HUES48 (cell line): ENCODE data around the gene PDS5A.
A peak's percentile ranks its signal among the peaks of the same experiment; 100 is the strongest.
"Not testable (repeated sequence)": the region's sequence is repeated elsewhere in the genome, so short reads cannot be mapped to it uniquely, and the experiment has no call there.

Experiments
- H3K27ac ChIP-seq: one replicate; pipeline ENCODE4 v1.7.0; 2013; ENCODE audit warnings: low read depth, low read length, inconsistent platforms
- H3K27me3 ChIP-seq: 2 replicates; pipeline ENCODE4 v1.6.1; 2013; ENCODE audit warnings: mild to moderate bottlenecking, low read length; ENCODE audit not compliant: control insufficient read depth, insufficient read depth
- H3K36me3 ChIP-seq: 2 replicates; pipeline ENCODE4 v1.6.1; 2013; ENCODE audit warnings: low read length; ENCODE audit not compliant: control insufficient read depth, insufficient read depth
- H3K4me1 ChIP-seq: 2 replicates; pipeline ENCODE4 v1.6.1; 2013; ENCODE audit warnings: mild to moderate bottlenecking, low read length; ENCODE audit not compliant: control insufficient read depth, insufficient read depth
- H3K4me3 ChIP-seq: 2 replicates; pipeline ENCODE4 v1.5.1; 2013; ENCODE audit warnings: mild to moderate bottlenecking, low read depth, low read length
- H3K9ac ChIP-seq: 2 replicates; pipeline ENCODE4 v1.6.1; 2013; ENCODE audit warnings: mild to moderate bottlenecking, low read depth, low read length, moderate library complexity
- H3K9me3 ChIP-seq: 2 replicates; pipeline ENCODE4 v1.6.1; 2013; ENCODE audit warnings: low read length; ENCODE audit not compliant: control insufficient read depth, insufficient read depth

Gene PDS5A

GRCh38 chr4:39987485-39987884 is 9.8 kb upstream of the PDS5A start:
- H3K27me3 ChIP-seq = no peaks in the 10 kb centered on the region
- no peaks in the 10 kb centered on the region for H3K36me3 ChIP-seq
- H3K4me3 ChIP-seq = no peak overlapping the region
- no peaks in the 10 kb centered on the region for H3K9me3 ChIP-seq
- H3K4me1 ChIP-seq = no peaks in the 10 kb centered on the region
- H3K27ac ChIP-seq = no peak overlapping the region
- H3K9ac ChIP-seq = no peak overlapping the region

DNA sequence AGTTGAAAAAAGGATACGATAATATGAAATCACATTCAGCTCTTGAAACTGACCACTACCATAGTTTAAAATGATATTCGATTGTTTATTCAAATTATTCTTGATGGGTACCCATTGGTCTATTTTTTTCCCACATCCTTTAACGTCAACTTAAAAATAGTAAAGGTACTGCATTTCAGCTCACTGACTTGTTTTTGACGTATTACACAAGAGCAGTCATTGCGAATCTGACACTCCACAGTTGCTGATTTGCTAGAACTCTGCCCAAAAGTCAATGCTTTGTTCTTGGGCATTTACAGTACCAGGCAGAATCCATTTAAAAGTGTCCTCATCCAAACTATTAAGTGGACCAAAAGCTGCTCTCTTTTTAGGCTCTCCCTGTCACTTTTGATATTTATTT is 1.2 kb upstream of the PDS5A start:
- H3K9ac ChIP-seq = no peak overlapping the region
- peaks cover 23% of the 10 kb centered on the region for H3K4me1 ChIP-seq
- H3K27me3 ChIP-seq = no peaks in the 10 kb centered on the region
- H3K36me3 ChIP-seq = peaks cover 23% of the 10 kb centered on the region
- H3K4me3 ChIP-seq = no peak overlapping the region
- no peaks in the 10 kb centered on the region for H3K9me3 ChIP-seq
- no peak overlapping the region for H3K27ac ChIP-seq

DNA sequence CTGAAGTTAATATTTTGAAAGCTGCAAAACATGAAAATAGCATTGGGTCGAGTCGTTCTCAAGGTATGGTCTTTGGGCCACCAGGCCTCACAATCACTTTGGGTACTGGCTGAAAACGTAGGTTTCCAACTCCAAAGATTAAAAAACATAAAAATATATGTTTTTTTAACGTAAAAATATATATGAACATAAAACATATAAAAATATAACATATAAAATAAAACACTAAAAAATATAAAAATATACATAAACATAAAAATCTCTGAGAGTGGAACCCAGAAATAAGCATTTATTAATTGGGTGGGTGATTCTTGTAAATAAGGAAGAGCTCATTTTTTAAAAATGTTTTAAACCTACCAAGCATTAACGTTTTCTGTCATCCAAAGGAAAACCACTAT is 666 bp upstream of the PDS5A start:
- H3K27ac ChIP-seq = peak overlapping the region; percentile 88
- H3K4me1 ChIP-seq = peaks cover 23% of the 10 kb centered on the region

DNA sequence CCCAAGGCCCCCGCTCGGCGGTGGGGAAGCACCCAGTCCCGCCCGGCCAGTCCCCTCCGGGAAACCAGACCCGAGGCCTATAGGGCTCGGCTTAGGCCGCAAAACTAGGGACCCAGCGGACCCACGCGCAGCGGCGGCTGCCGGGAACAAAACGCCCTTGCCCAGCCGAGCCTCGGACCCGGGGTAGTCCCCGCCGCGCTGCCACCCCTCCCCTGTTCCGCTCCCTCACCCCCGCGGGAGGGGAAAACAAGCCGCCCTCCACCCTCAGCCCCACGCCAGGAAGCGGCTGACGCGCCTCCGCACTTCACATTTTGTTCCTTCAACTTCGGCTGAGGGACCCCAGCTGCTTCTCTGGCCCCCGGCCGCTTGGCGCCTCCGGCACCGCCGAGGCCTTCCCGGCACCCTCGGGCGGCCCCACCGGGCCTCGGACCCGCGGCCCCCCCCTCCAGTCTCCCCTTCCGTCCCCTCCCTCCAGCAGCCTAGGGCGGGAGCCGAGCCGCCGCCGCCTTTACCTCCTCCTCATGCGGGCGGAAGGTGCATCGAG is 694 bp downstream of the PDS5A start:
- H3K4me1 ChIP-seq = peaks cover 23% of the 10 kb centered on the region
- peak overlapping the region; percentile 86 for H3K4me3 ChIP-seq
- H3K27ac ChIP-seq = peak overlapping the region; percentile 88
- no peaks in the 10 kb centered on the region for H3K9me3 ChIP-seq
- H3K27me3 ChIP-seq = no peaks in the 10 kb centered on the region
- H3K9ac ChIP-seq = peak overlapping the region; percentile 90
- peaks cover 32% of the 10 kb centered on the region for H3K36me3 ChIP-seq

More for the DNA sequence above, 666 bp upstream of the PDS5A start:
- H3K9ac ChIP-seq = peak overlapping the region; percentile 90
- H3K27me3 ChIP-seq = no peaks in the 10 kb centered on the region
- H3K9me3 ChIP-seq = no peaks in the 10 kb centered on the region
- peaks cover 25% of the 10 kb centered on the region for H3K36me3 ChIP-seq
- H3K4me3 ChIP-seq = peak overlapping the region; percentile 86

DNA sequence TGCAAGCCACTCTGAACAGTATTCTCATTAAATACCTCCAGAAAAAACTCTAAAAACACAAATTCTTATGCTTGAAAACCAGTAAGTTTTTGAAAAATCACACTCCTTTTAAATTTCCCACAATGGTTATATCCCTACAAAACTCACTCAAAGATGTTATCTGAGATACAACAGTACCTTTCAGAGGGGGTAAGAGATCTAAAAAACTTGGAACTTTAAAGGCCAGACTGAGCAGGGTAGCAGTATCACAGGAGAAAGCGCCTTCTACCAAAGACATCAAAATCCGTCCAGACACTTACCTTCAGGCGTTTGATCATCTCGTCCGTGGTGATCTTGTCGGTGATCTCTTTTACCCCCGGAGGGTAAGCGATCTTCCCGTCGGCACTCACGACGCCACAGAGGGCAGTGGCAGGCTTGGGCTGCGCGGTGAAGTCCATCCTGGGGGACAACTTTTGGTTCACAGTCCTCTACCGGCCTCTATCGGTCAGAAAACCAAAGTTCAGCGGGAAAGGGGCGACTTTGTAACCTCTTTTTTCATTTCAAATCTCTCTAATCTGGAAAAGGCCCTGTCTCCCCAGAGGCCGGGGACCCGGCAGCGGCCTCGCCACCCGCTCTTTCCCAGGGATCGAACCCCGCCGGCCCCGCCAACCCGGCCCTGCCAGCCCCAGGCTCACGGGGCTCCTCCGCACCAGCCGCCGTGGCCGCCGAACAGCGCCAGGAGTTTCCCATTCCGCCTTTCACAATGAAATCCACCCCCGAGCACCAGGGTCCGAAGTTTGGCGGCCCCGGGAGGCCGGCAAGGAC is 1.4 kb downstream of the PDS5A start:
- Histone ChIP-seq H3K4me3 (peak overlapping the region; percentile 86), H3K27ac (peak overlapping the region; percentile 88), H3K9ac (peak overlapping the region; percentile 90), H3K36me3 (peaks cover 32% of the 10 kb centered on the region), H3K27me3 (no peaks in the 10 kb centered on the region), H3K4me1 (peaks cover 23% of the 10 kb centered on the region), H3K9me3 (no peaks in the 10 kb centered on the region)

- peaks cover 32% of the 10 kb centered on the region for H3K36me3 ChIP-seq
- peaks cover 21% of the 10 kb centered on the region for H3K4me1 ChIP-seq
- no peak overlapping the region for H3K9ac ChIP-seq
- H3K4me3 ChIP-seq = peak overlapping the region; percentile 86
- no peak overlapping the region for H3K27ac ChIP-seq
- no peaks in the 10 kb centered on the region for H3K9me3 ChIP-seq
- H3K27me3 ChIP-seq = no peaks in the 10 kb centered on the region
Measured at GRCh38 chr4:39975488-39976089, 2.1 kb downstream of the PDS5A start.

DNA sequence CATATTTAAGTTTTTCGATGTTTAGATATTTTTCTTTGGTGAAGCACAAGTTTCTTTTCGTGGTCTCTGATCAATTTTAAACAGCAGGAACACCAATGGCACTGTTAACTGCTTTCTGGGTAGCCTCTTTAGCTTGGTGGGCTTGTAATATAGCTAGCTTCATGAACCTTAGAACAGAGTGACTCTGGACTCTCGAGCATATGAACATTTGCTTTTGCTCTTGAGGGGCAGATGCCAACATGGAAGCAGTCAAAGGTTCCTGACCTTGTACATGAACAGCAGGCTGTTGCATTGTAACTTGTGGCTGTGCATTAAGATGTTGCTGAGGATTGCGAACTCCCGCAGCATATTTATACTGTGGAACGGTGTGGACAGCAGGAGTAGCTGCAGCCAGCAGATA is 4.7 kb downstream of the PDS5A start:
- H3K27ac ChIP-seq, H3K9ac ChIP-seq, H3K27me3 ChIP-seq, H3K9me3 ChIP-seq, H3K4me3 ChIP-seq: not testable (repeated sequence)
- Histone ChIP-seq H3K4me1 (peaks cover 12% of the 10 kb centered on the region), H3K36me3 (peaks cover 46% of the 10 kb centered on the region)

GRCh38 chr4:39970671-39971640 is 6.8 kb downstream of the PDS5A start:
- Histone ChIP-seq H3K27ac (peak overlapping the region; percentile 56), H3K27me3 (no peaks in the 10 kb centered on the region), H3K4me1 (peaks cover 7% of the 10 kb centered on the region), H3K9me3 (no peaks in the 10 kb centered on the region), H3K36me3 (peaks cover 42% of the 10 kb centered on the region), H3K9ac (no peak overlapping the region), H3K4me3 (no peak overlapping the region)

GRCh38 chr4:39963656-39964055 is 14.1 kb downstream of the PDS5A start:
- H3K27me3 ChIP-seq = no peaks in the 10 kb centered on the region
- no peak overlapping the region for H3K4me3 ChIP-seq
- H3K9ac ChIP-seq = no peak overlapping the region
- H3K36me3 ChIP-seq = no peaks in the 10 kb centered on the region
- H3K27ac ChIP-seq = no peak overlapping the region
- no peaks in the 10 kb centered on the region for H3K4me1 ChIP-seq
- no peaks in the 10 kb centered on the region for H3K9me3 ChIP-seq

DNA sequence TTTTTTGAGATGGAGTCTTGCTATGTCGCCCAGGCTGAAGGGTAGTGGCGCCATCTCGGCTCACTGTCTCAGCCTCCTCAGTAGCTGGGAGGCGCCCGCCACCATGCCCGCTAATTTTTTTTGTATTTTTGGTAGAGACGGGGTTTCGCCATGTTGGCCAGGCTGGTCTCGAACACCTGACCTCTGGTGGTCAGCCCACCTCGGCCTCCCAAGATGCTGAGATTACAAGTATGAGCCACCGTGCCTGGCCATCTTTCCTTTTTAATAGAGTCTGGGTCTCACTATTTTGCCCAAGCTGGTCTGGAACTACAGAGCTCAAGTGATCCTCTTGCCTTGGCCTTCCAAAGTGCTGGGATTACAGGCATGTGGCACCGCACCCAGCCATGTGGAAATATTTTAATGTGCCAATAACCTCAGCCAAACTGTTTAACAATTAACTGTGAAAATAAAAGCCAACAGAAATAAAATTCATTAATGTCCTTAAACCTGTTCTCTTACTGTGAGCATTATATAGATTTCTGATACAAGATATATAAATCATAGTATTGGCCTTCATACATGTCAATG is 16.3 kb downstream of the PDS5A start:
- no peak overlapping the region for H3K27ac ChIP-seq
- no peaks in the 10 kb centered on the region for H3K9me3 ChIP-seq
- H3K36me3 ChIP-seq = no peaks in the 10 kb centered on the region
- H3K4me1 ChIP-seq = no peaks in the 10 kb centered on the region
- no peak overlapping the region for H3K4me3 ChIP-seq
- H3K9ac ChIP-seq = no peak overlapping the region
- no peaks in the 10 kb centered on the region for H3K27me3 ChIP-seq
